Stimulated activated CD8-positive, alpha-beta memory T cell treated with anti-CD3 and anti-CD28 coated beads, Interleukin-4, amount 100 ng/mL, for 24 hours (primary cell): ENCODE results near the gene CYSTM1.

Source experiments
- DNase-seq: peaks from one replicate; pipeline ENCODE4 v3.0.0-alpha.2; 2020; ENCODE audit warnings: low read depth

Gene CYSTM1

GRCh38 chr5:140208065-140208464 lies 33.1 kb downstream of the CYSTM1 start:
- DNase-seq, result no peak

GRCh38 chr5:140213370-140213983 lies 38.5 kb downstream of the CYSTM1 start:
- no peak for DNase-seq

DNA sequence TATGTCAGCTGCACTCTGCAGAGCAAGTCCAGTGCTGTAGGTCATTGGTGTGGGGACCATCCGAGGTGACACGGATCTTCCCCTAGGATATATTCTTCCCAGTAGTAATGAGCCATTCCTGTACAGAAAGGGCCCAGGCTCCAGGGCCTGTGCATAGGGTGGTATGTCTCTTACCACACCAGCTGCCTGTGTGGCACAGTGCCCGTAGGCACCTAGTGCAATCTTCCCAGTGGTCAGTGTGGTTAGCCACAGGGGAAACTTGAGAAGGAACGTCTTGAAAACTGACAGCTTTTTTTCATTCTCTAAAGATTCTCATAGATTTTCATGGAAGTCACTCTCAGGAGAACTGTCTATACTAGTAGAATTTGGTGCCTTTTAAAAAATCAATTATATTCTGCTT lies 39.8 kb downstream of the CYSTM1 start:
- DNase-seq, result no peak

DNA sequence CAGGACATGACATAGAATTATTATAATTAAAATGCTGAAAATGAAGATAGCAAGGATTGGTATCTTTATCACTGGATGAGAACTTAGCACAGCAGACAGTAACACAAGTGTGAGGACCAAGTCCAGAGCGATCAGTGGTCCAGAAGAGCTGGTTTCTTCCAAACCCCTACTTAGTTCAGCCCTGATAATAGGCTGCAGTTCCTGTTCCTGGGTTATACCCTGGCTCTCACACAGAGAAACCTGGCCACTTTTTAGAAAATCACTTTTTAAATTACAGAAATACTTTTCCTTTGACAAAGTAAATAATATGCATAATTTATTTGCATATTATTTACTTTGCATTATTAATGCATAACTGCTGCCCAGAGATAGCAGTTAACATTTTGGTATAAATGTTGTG lies 40.3 kb downstream of the CYSTM1 start:
- DNase-seq, result no peak

DNA sequence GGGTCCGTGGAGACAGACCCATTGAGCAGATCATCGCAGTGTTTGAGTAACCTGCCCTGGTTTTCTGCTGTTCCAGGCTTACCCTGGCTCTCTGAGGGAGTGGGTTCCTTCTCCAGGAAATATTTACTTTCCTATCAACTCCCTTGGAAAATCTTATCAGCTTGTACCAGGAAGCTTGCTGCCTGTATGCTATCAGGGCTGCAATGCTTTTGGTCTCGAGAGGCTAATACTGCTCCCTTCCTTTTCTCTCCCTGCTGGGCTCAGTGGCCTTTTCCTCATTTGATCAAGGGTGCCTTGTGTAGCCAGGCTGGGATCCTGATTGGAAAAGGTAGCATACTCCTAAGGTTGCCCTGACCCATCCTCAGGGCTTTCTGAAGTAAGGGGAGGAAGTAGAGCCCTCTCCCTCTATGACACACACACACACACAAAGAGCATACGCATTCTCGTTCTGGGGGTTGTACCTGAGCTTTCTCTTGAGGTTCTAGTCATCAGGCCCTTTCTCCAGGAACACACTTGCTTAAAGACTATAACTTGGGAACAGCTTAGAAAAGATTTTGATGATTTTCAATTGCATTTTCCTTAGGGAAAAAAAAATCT lies 41.6 kb downstream of the CYSTM1 start:
- DNase-seq, result no peak

DNA sequence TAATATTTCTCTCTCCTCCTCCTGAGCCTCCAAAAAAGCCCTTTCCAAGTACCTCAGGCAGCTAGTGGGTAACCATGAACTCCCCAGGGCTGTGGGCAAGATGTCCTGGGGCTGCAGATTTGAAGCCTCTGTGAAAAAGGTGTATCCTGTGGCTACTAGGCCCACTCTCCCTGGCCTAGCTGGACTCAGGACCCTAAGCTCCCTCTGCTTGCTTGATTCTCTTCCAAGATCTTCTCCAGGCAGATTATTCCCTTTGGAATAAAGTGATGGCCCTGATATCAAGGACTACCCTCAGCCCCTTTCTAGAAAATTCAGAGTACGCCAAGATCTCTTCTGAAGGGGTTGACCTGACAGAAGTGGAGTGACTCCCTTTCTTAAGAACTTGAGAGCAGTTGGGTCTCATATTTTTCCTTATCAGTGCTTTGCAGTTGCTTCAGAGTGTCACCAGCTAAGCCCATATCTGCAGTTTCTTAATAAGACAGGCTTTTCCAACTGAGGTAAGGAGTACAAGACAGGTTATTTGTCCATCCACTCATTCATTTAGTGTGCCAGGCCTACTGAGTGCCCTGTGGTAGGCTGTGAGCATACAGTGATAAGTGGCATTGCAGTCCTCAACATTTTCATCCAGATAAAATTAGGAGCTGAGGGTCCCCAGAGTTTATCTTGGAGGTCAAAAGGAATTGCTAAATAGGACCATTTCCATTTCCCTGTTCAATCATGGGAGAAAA lies 42.5 kb downstream of the CYSTM1 start:
- no peak for DNase-seq

GRCh38 chr5:140219068-140219991 lies 44.3 kb downstream of the CYSTM1 start:
- no peak for DNase-seq

DNA sequence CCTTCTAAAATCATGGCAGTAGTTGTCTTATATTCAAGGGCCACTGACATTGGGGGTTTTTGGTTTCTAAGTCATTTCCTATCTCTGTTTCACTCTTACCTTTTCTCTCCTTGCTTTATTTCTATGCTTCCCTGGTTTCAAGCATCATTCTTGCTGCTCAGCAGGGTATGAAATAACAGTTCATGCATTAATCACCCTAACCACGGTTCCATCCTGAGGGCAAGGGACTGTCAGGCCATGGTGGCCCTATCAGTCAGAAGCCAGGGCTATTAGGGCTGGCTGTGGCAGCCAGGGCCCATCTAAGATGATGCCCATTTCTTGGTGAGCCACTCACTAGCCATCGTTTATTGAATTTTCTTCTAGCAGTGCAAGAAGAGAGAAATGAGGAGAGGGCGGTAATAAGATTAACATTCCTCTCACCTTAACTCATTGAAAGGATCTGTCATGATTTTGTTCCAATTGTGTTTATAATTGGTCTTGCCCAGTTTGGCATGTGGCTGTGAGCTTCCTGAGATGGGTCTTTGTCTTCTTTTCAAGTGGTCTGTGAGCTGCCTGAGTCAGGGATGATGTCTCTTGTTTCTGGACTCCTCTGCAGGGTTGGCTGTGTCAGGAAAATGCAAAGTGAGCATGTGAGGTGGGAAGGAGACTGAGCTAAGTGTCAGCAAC lies 45.2 kb downstream of the CYSTM1 start:
- DNase-seq, result no peak

GRCh38 chr5:140220698-140221064 lies 45.7 kb downstream of the CYSTM1 start:
- no peak for DNase-seq

DNA sequence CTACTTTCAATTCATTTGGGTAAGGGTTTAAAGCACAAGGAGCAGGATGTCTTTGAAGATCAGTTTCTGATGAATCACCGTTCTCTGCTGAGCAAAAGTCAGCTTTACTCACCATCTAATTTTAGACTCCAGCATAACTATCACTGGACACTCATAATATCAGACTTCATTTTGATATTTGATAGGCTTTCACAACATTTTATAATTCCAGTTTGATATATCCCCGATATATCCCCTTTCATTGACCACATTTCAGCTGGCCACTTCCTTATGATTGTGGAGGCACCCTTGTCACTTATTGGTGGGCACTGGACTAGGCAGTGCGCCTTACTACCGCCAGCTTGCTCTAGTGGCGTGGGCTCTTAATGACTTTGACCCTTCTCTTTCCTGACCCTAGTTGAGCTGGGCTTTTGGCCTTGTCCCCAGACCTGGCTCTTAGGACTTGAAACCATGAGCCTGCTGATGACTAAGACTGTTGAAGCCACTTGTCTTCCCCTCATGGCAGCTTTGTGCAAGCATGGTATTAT lies 46.8 kb downstream of the CYSTM1 start:
- DNase-seq, result no peak

DNA sequence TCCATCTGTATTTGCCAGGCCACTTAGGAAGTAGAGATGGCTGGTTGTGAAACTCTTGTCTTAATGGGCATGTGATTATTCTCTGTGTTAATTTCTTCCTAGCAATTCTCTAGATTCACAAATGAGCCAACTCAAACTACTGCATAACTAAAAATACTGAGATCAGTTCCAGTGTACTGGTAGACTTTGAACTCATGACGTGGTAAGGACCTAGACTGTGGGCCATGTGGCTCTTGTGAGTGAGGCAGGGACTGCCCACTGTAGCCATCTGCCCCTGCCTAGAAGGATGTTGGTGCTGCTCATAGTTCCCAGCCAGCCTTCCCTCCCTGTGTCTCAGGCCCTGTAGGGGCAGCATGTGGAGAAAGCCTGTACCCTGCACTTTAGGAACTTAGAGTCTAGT lies 47.4 kb downstream of the CYSTM1 start:
- no peak for DNase-seq

DNA sequence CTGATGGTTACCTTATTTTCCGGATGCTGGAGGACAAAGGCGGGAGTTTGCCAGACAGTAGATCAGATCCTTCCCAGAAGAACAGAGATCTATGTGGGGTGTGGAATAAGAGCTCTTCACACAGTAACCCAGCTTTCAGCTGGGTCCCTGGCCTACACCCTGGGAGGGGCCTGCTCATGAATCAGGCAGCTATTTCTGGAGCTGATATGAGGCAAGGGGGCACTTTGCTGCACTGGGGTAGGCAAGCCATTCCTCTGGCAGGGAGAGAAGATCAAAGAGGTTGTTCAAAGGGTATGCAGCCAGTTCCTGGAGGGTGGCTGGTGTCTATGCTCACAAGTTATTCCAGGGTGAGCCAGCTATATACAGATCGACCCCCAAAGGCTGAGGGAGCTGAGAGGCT lies 48.6 kb downstream of the CYSTM1 start:
- no peak for DNase-seq

- DNase-seq, result no peak
Measured at GRCh38 chr5:140224658-140225057, 49.7 kb downstream of the CYSTM1 start.

DNA sequence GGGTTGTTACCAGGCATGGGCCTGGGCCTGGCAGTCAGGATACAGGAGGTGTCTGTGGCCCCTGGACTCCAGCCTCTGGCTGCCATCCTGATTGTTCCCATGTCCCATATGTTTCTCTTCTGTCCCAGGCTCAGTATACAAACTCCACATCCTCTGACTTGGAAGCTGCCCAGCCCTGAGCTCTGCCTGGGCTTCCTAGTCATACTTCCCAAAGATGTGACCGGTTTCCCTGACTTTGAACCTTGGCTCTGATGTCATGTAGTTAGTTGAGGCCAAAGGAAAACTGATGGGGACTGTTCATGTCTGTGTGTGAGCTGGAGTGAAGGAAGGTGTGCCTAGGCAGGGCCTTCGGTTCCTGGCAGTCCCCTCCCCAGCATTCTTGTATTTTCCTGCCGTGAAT lies 50.4 kb downstream of the CYSTM1 start:
- no peak for DNase-seq

GRCh38 chr5:140227046-140227445 lies 52.1 kb downstream of the CYSTM1 start:
- DNase-seq, result no peak

DNA sequence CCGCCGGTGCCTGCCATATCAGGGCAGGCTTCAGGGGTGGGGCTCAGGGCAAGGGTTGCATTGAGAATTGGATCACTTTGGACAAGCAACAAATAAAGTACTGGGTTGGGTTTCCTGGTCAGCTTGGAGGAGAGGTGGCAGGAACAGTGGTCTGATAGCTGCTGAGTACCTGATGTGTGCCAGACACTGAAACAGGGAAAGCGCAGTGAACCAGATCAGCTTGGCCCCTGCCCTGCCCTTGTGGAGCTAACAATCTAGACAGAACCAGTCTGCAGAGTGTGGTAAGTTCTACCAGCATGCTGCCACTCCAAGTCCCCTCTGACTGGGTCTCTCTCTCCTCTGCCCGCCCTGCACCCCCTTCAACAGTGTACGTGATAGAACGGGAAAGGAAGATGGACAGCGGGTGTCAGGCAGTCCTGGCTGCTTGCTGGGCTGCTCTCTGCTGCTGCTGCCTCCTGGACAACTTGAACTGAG lies 53.4 kb downstream of the CYSTM1 start:
- no peak for DNase-seq

- DNase-seq, result no peak
Measured at GRCh38 chr5:140230373-140230772, 55.4 kb downstream of the CYSTM1 start.

GRCh38 chr5:140232731-140233130 lies 57.7 kb downstream of the CYSTM1 start:
- DNase-seq, result no peak

- no peak for DNase-seq
Measured at GRCh38 chr5:140234377-140234989, 59.5 kb downstream of the CYSTM1 start.

DNA sequence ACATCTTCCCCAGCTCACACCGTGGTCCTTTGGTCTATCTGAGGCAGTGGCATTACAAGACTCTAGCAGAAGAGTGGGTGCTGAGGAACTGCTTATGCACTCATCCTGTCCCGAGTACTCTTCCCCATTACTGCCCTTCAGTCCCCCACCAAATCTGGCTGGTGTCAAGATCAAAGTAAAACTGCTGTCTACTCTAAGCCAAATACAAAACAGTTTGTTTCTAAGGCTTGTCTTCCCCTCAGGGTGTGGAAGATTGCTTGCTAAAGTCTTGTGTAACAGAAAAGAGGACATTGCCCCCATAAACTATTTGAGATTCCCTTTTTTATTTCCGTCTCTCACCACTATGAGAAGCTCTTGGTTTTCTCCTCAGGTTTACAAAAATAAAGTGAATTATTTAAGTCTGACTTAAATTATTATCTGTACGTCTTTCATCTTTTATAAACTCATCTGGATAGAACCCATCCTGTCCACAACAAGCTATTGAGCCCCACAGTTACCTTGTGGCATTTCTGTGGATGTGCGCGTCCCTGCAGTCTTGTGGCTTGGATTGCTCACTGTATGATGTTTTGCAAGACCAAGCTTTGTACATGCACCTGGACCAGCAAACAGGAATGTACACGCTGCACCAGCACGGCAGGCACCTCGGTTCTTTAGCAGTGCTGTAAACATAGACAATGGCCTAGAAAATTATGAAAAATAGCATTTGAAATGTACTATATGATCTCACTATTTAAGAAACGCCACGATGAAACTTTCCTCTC lies 61.0 kb downstream of the CYSTM1 start:
- DNase-seq, result no peak
